Measurements from ENCODE around the gene RAB15. TPM values are rescaled to one million over a fixed set of nuclear protein-coding genes. Genes with fewer than 3 reads are reported as not detected.
A peak's percentile ranks its signal among the peaks of the same experiment; 100 is the strongest.

The RAB15 gene
- total RNA-seq, 1 donor from 2014 or later, result 36.3 TPM

DNA sequence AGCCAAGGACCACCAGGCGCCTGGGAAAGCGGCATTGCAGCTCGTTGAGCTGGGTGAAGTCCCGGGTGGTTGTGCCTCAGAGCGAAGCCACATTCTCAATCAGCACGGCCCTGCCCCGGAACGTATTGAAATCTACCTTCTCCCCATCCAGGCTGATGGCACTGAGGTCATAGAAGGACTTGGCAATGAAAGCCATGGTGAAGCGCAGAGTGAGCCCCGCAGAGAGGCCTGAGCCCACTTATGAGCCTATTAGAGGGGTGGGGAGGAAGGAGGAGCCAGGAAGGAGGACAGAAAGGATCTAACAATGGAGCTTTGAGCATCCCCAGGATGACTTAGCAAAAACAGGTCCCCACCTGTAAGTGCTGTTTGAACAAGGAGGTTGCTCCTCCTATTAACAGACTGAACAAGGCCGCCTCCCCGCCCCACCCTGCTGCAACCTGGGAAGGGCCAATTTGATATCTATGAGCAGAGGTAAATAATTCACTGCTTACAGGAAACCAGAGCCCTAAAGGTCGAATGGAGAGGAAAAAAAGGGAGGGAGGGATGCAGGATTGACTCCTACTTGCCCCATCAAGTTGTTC lies 29.5 kb downstream of the RAB15 start, which contains the start of gene GPX2:
TSS of gene GPX2 (minus strand) at position 215 of the 581 bp plus-strand sequence. CDS start at position 196, 19 bp downstream.
- no peak within 1 kb of the TSS for H3K4me2 ChIP-seq (ENCODE audit: low read length)

GRCh38 chr14:64940336-64940910 lies 31.7 kb downstream of the RAB15 start:
- Histone ChIP-seq H4K20me1 (ENCODE audit: insufficient read depth, low read length) (peaks cover 23% of the 10 kb centered on the region), H3K4me3 (ENCODE audit: insufficient read depth, low read depth, low read length) (no peak overlapping the region), H3K79me2 (ENCODE audit: insufficient read depth, low read length) (no peaks in the 10 kb centered on the region), H3K36me3 (ENCODE audit: insufficient read depth, low read length) (no peaks in the 10 kb centered on the region), H3K4me2 (ENCODE audit: low read length) (no peak overlapping the region), H3K9ac (ENCODE audit: low read length) (no peak overlapping the region), H3K9me3 (ENCODE audit: insufficient read depth, low read depth, low read length) (no peaks in the 10 kb centered on the region), H3K4me1 (ENCODE audit: insufficient read depth, low read length) (no peaks in the 10 kb centered on the region), H3K27ac (ENCODE audit: low read depth, low read length) (no peak overlapping the region), H3K27me3 (ENCODE audit: insufficient read depth, low read length) (no peaks in the 10 kb centered on the region), H2AFZ (ENCODE audit: low read depth, low read length) (no peak overlapping the region)
- H3K36me3 Mint-ChIP-seq (ENCODE audit: low read depth, unreplicated experiment), result peaks cover 13% of the 10 kb centered on the region
- no peaks in the 10 kb centered on the region for H3K9me3 Mint-ChIP-seq (ENCODE audit: unreplicated experiment)
- DNase-seq (ENCODE audit: low read depth), result no peak
- H3K4me3 Mint-ChIP-seq (ENCODE audit: unreplicated experiment), result no peak overlapping the region
- no peak for FAIRE-seq
- H3K27me3 Mint-ChIP-seq (ENCODE audit: low read depth, unreplicated experiment), result no peaks in the 10 kb centered on the region
- peaks cover 2% of the 10 kb centered on the region for H3K4me1 Mint-ChIP-seq (ENCODE audit: low read depth, unreplicated experiment)
- H3K27ac Mint-ChIP-seq (ENCODE audit: unreplicated experiment), result no peak overlapping the region
- no peak for TF ChIP-seq CTCF (IDR thresholded peaks at IDR 0.05; ENCODE audit: insufficient read depth, low read depth, low read length)
- TF ChIP-seq EZH2 (IDR thresholded peaks at IDR 0.05; ENCODE audit: insufficient read depth, low read length), result no peak

More for the DNA sequence above, 29.5 kb downstream of the RAB15 start, which contains the start of gene GPX2:
- no peak within 1 kb of the TSS for H3K27ac ChIP-seq (ENCODE audit: low read depth, low read length)
- H2AFZ ChIP-seq (ENCODE audit: low read depth, low read length), result no peak within 1 kb of the TSS
- H3K79me2 ChIP-seq (ENCODE audit: insufficient read depth, low read length), result no peaks in the 10 kb centered on the region
- no peaks in the 10 kb centered on the region for H3K27me3 ChIP-seq (ENCODE audit: insufficient read depth, low read length)
- Mint-ChIP-seq H3K27me3 (ENCODE audit: low read depth, unreplicated experiment) (no peaks in the 10 kb centered on the region), H3K4me3 (ENCODE audit: unreplicated experiment) (no peak within 1 kb of the TSS), H3K4me1 (ENCODE audit: low read depth, unreplicated experiment) (peaks cover 2% of the 10 kb centered on the region), H3K27ac (ENCODE audit: unreplicated experiment) (peak within 1 kb of the TSS; percentile 18), H3K9me3 (ENCODE audit: unreplicated experiment) (no peaks in the 10 kb centered on the region), H3K36me3 (ENCODE audit: low read depth, unreplicated experiment) (peaks cover 24% of the 10 kb centered on the region)
- no peaks in the 10 kb centered on the region for H3K9me3 ChIP-seq (ENCODE audit: insufficient read depth, low read depth, low read length)
- no peak within 1 kb of the TSS for H3K4me3 ChIP-seq (ENCODE audit: insufficient read depth, low read depth, low read length)
- H3K9ac ChIP-seq (ENCODE audit: low read length), result no peak within 1 kb of the TSS
- H4K20me1 ChIP-seq (ENCODE audit: insufficient read depth, low read length), result peaks cover 15% of the 10 kb centered on the region
- no peak for DNase-seq (ENCODE audit: low read depth)
- no peaks in the 10 kb centered on the region for H3K4me1 ChIP-seq (ENCODE audit: insufficient read depth, low read length)
- FAIRE-seq, result no peak
- TF ChIP-seq EZH2 (IDR thresholded peaks at IDR 0.05; ENCODE audit: insufficient read depth, low read length) (no peak), CTCF (IDR thresholded peaks at IDR 0.05; ENCODE audit: insufficient read depth, low read depth, low read length) (no peak)
- no peaks in the 10 kb centered on the region for H3K36me3 ChIP-seq (ENCODE audit: insufficient read depth, low read length)

- TF ChIP-seq EZH2 (IDR thresholded peaks at IDR 0.05; ENCODE audit: insufficient read depth, low read length), result no peak
- no peak for TF ChIP-seq CTCF (IDR thresholded peaks at IDR 0.05; ENCODE audit: insufficient read depth, low read depth, low read length)
- H4K20me1 ChIP-seq (ENCODE audit: insufficient read depth, low read length), result peaks cover 23% of the 10 kb centered on the region
- H3K4me3 ChIP-seq (ENCODE audit: insufficient read depth, low read depth, low read length), result no peak overlapping the region
- no peak for FAIRE-seq
- no peak overlapping the region for H3K9ac ChIP-seq (ENCODE audit: low read length)
- H3K4me2 ChIP-seq (ENCODE audit: low read length), result no peak overlapping the region
- peaks cover 2% of the 10 kb centered on the region for H3K4me1 Mint-ChIP-seq (ENCODE audit: low read depth, unreplicated experiment)
- no peaks in the 10 kb centered on the region for H3K79me2 ChIP-seq (ENCODE audit: insufficient read depth, low read length)
- no peaks in the 10 kb centered on the region for H3K36me3 ChIP-seq (ENCODE audit: insufficient read depth, low read length)
- no peaks in the 10 kb centered on the region for H3K9me3 Mint-ChIP-seq (ENCODE audit: unreplicated experiment)
- H2AFZ ChIP-seq (ENCODE audit: low read depth, low read length), result no peak overlapping the region
- no peak overlapping the region for H3K27ac ChIP-seq (ENCODE audit: low read depth, low read length)
- no peaks in the 10 kb centered on the region for H3K27me3 Mint-ChIP-seq (ENCODE audit: low read depth, unreplicated experiment)
- no peaks in the 10 kb centered on the region for H3K4me1 ChIP-seq (ENCODE audit: insufficient read depth, low read length)
- no peak overlapping the region for H3K4me3 Mint-ChIP-seq (ENCODE audit: unreplicated experiment)
- no peaks in the 10 kb centered on the region for H3K9me3 ChIP-seq (ENCODE audit: insufficient read depth, low read depth, low read length)
- no peak overlapping the region for H3K27ac Mint-ChIP-seq (ENCODE audit: unreplicated experiment)
- no peaks in the 10 kb centered on the region for H3K27me3 ChIP-seq (ENCODE audit: insufficient read depth, low read length)
- DNase-seq (ENCODE audit: low read depth), result no peak
- peaks cover 13% of the 10 kb centered on the region for H3K36me3 Mint-ChIP-seq (ENCODE audit: low read depth, unreplicated experiment)
Observed at GRCh38 chr14:64939817-64940190, 32.3 kb downstream of the RAB15 start.

Measured in astrocyte (in vitro differentiated cells and primary cell).